HCT116 (cell line): ENCODE measurements around the gene TRIM45. TPM values are rescaled to one million over a fixed set of nuclear protein-coding genes. Genes with fewer than 3 reads are reported as not detected.

ENCODE experiments used
- ATAC-seq: fragments of 200-7000 bp; cut with Tn5 transposase; 2 replicates; pipeline ENCODE4 v1.9.1; 2020; ENCODE audit warnings: mild to moderate bottlenecking, moderate library complexity
- BruUV-seq: library from RNA; stranded (reverse); fragments of 400-500 nt; replicated peaks from 2 replicates; lab custom pipeline; 2021; lab: Mats Ljungman, UMichigan
- CTCF ChIA-PET: fragments of 300-600 bp; sonication (Branson Sonifier 250); formaldehyde crosslinking; loops from one replicate; lab custom pipeline; 2021; ENCODE audit warnings: antibody characterized with exemption; lab: Charles Lee
- POLR2A ChIA-PET: fragments of 300-600, 350-600 bp; sonication (Branson Sonifier 250); formaldehyde crosslinking; loops from one replicate; lab custom pipeline; 2021; ENCODE audit warnings: antibody characterized with exemption; lab: Charles Lee
- RAD21 ChIA-PET, 2 experiments: fragments of 300-600 bp; sonication (Branson Sonifier 250); formaldehyde crosslinking; loops; one replicate each; lab custom pipeline; 2023; ENCODE audit warnings: low total read pairs in 2 of 2; ENCODE audit not compliant: uncharacterized antibody in 2 of 2, unreplicated experiment in 2 of 2, low non-redundant PET in 1 of 2; lab: Charles Lee
- DNase-seq: peaks from one replicate; pipeline ENCODE4 v3.0.0-alpha.2; 2010; ENCODE audit warnings: low read depth, low spot score
- H2AFZ ChIP-seq: fragments of 200-600 bp; shearing (Covaris generic), sonication (generic); 2 replicates; pipeline ENCODE4 v1.6.1; 2017; ENCODE audit warnings: low read depth, mixed run types, mixed read lengths, antibody characterized with exemption, low read length; ENCODE audit not compliant: poor library complexity, severe bottlenecking
- H3K27ac ChIP-seq: 2 replicates; pipeline ENCODE4 v1.5.1; 2012; ENCODE audit warnings: low read depth, low read length
- H3K27me3 ChIP-seq: fragments of 200-600 bp; sonication (generic); 2 replicates; pipeline ENCODE4 v1.6.1; 2016; ENCODE audit warnings: mixed run types, low read length, mixed read lengths; ENCODE audit not compliant: insufficient read depth
- H3K36me3 ChIP-seq, 2 experiments: fragments of 200-500 bp in 1 of 2; fragments of 200-600 bp in 1 of 2; sonication (Bioruptor generic) in 1 of 2; sonication (generic) in 1 of 2; 2 replicates each; pipeline versions ENCODE4 v1.5.1 to v1.6.1; 2014 to 2016; ENCODE audit warnings: low read length in 2 of 2, inconsistent platforms in 1 of 2, mixed read lengths in 1 of 2, mixed run types in 1 of 2; ENCODE audit not compliant: insufficient read depth in 2 of 2, control insufficient read depth in 1 of 2
- H3K4me1 ChIP-seq, 2 experiments: fragments of 200-600 bp in 1 of 2; sonication (generic) in 1 of 2; 2 replicates each; pipeline versions ENCODE4 v1.5.1 to v1.6.1; 2012 to 2017; ENCODE audit warnings: low read length in 2 of 2, inconsistent platforms in 1 of 2, mild to moderate bottlenecking in 1 of 2, mixed read lengths in 1 of 2, mixed run types in 1 of 2, moderate library complexity in 1 of 2; ENCODE audit not compliant: insufficient read depth in 2 of 2, control insufficient read depth in 1 of 2
- H3K4me2 ChIP-seq: fragments of 200-600 bp; sonication (generic); 2 replicates; pipeline ENCODE4 v1.6.1; 2017; ENCODE audit warnings: mixed run types, low read length, mixed read lengths
- H3K4me3 ChIP-seq, 2 experiments: fragments of 200-600 bp in 1 of 2; sonication (generic) in 1 of 2; replicated peaks in 1 of 2; 2 replicates each; pipeline ENCODE4 v1.5.1; 2011 to 2016; ENCODE audit warnings: low read length in 2 of 2, control low read depth in 1 of 2, low read depth in 1 of 2, mild to moderate bottlenecking in 1 of 2, mixed read lengths in 1 of 2, mixed run types in 1 of 2
- H3K79me2 ChIP-seq: fragments of 200-600 bp; sonication (generic); 2 replicates; pipeline ENCODE4 v1.6.1; 2017; ENCODE audit warnings: mild to moderate bottlenecking, mixed run types, low read length, moderate library complexity, mixed read lengths; ENCODE audit not compliant: insufficient read depth
- H3K9ac ChIP-seq: fragments of 200-600 bp; sonication (generic); 2 replicates; pipeline ENCODE4 v1.6.1; 2016; ENCODE audit warnings: low read length, mixed read lengths
- H3K9me2 ChIP-seq: fragments of 200-600 bp; sonication (generic), shearing (Covaris generic); 2 replicates; pipeline ENCODE4 v1.6.1; 2017; ENCODE audit warnings: mixed run types, mild to moderate bottlenecking, moderate library complexity; ENCODE audit not compliant: insufficient read depth
- H3K9me3 ChIP-seq, 2 experiments: fragments of 200-500 bp in 1 of 2; fragments of 200-600 bp in 1 of 2; sonication (Bioruptor generic) in 1 of 2; sonication (generic) in 1 of 2; 2 replicates each; pipeline ENCODE4 v1.6.1; 2014 to 2017; ENCODE audit warnings: low read length in 2 of 2, mixed read lengths in 2 of 2, inconsistent platforms in 1 of 2, low read depth in 1 of 2, mild to moderate bottlenecking in 1 of 2, mixed run types in 1 of 2, moderate library complexity in 1 of 2; ENCODE audit not compliant: control insufficient read depth in 1 of 2, insufficient read depth in 1 of 2
- H4K20me1 ChIP-seq: fragments of 200-600 bp; sonication (generic), shearing (Covaris generic); 2 replicates; pipeline ENCODE4 v1.6.1; 2017; ENCODE audit warnings: mixed run types, mild to moderate bottlenecking, moderate library complexity; ENCODE audit not compliant: insufficient read depth
- CBX3 ChIP-seq: IDR thresholded peaks from 2 replicates; pipeline ENCODE4 v1.6.1; 2012; ENCODE audit warnings: low read depth
- EGR1 ChIP-seq: IDR thresholded peaks from 2 replicates; pipeline ENCODE4 v1.6.1; 2012; ENCODE audit warnings: low read depth
- ELF1 ChIP-seq: IDR thresholded peaks from 2 replicates; pipeline ENCODE4 v1.6.1; 2012; ENCODE audit warnings: low read depth, borderline replicate concordance
- FOSL1 ChIP-seq: IDR thresholded peaks from 2 replicates; pipeline ENCODE4 v1.6.1; 2012; ENCODE audit warnings: low read depth
- POLR2A ChIP-seq: IDR thresholded peaks from 2 replicates; pipeline ENCODE4 v1.7.0; 2011; ENCODE audit warnings: borderline replicate concordance; ENCODE audit not compliant: insufficient read depth, insufficient read length; ENCODE audit errors: extremely low read depth
- POLR2AphosphoS5 ChIP-seq: IDR thresholded peaks from 2 replicates; pipeline ENCODE4 v1.6.1; 2011; ENCODE audit warnings: mild to moderate bottlenecking, low read depth, low read length, moderate library complexity
- RAD21 ChIP-seq: IDR thresholded peaks from 2 replicates; pipeline ENCODE4 v1.6.1; 2012; ENCODE audit warnings: low read depth, mild to moderate bottlenecking
- SIN3A ChIP-seq: IDR thresholded peaks from 2 replicates; pipeline ENCODE4 v1.6.1; 2012; ENCODE audit warnings: low read depth
- SP1 ChIP-seq: IDR thresholded peaks from 2 replicates; pipeline ENCODE4 v1.6.1; 2012; ENCODE audit warnings: low read depth
- TCF7L2 ChIP-seq: IDR thresholded peaks from 2 replicates; pipeline ENCODE4 v1.7.0; 2011; ENCODE audit warnings: borderline replicate concordance, inconsistent platforms; ENCODE audit not compliant: insufficient read depth, insufficient read length; ENCODE audit errors: extremely low read depth
- ZBTB33 ChIP-seq: IDR thresholded peaks from 2 replicates; pipeline ENCODE4 v1.6.1; 2011; ENCODE audit warnings: mild to moderate bottlenecking, low read length, moderate library complexity; ENCODE audit not compliant: insufficient replicate concordance; ENCODE audit errors: extremely low read depth
- ZFX ChIP-seq: fragments of 450-650 bp; IDR thresholded peaks from 2 replicates; pipeline ENCODE4 v1.6.1; 2017
- ZNF274 ChIP-seq: fragments of 200-500 bp; sonication (Bioruptor generic); IDR thresholded peaks from 2 replicates; pipeline ENCODE4 v1.6.1; 2014; ENCODE audit warnings: mild to moderate bottlenecking, low read depth, low read length, inconsistent platforms
- intact Hi-C: fragments of 100-400 bp; cut with micrococcal nuclease; formaldehyde crosslinking; loops from 2 replicates; pipeline ENCODE4 v1.10.0; 2022
- total RNA-seq: library from RNA; stranded (reverse); gene quantifications from one replicate; pipeline ENCODE4 v1.2.1, GENCODE V29; 2021; ENCODE audit not compliant: unreplicated experiment
- TF ChIP-seq, protein P1 (sequence below): IDR thresholded peaks from 2 replicates; pipeline ENCODE4 v1.6.1; 2012
- TF ChIP-seq, protein P2 (sequence below): IDR thresholded peaks from 2 replicates; pipeline ENCODE4 v1.6.1; 2012

Gene TRIM45
- total RNA-seq, 1 experiment from 2014 or later = 3.5 TPM

DNA sequence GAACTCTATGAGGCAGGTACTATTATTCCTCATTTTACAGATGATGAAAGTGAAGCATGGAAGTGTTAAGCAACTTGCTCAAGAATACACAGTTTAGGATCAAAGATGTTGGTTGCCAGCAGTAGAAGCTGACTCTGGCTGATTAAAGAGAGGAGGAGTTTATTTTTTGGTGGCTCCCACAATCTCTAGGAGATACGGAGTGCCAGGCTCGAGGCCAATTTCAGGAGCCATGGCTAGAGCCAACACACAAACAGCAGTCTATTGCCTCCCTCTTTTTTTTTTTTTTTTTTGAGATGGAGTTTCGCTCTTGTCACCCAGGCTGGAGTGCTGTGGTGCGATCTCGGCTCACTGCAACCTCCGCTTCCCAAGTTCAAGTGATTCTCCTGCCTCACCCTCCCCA, 41.8 kb downstream of the TRIM45 start:
- no peak for ATAC-seq
- no peak overlapping the region for H3K4me3 ChIP-seq
- no peak overlapping the region for H3K27ac ChIP-seq
- ChIA-PET POLR2A (no interaction called here), RAD21 (no interaction called here), CTCF (no interaction called here)
- BruUV-seq = no TSS peak
- no peaks in the 10 kb centered on the region for H3K27me3 ChIP-seq
- no peaks in the 10 kb centered on the region for H4K20me1 ChIP-seq
- H3K9me2 ChIP-seq = no peaks in the 10 kb centered on the region
- no peaks in the 10 kb centered on the region for H3K9me3 ChIP-seq
- no peak for DNase-seq
- no peak overlapping the region for H2AFZ ChIP-seq
- no peaks in the 10 kb centered on the region for H3K79me2 ChIP-seq
- peaks cover 38 to 49% of the 10 kb centered on the region in 2 experiments for H3K36me3 ChIP-seq
- intact Hi-C loops = no loop called here
- no peak overlapping the region for H3K4me2 ChIP-seq
- no peak for TF ChIP-seq POLR2A
- TF ChIP-seq, protein P1, sequence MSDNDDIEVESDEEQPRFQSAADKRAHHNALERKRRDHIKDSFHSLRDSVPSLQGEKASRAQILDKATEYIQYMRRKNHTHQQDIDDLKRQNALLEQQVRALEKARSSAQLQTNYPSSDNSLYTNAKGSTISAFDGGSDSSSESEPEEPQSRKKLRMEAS = no peak
- no peak for TF ChIP-seq SIN3A
- TF ChIP-seq EGR1 = no peak
- TF ChIP-seq, protein P2, sequence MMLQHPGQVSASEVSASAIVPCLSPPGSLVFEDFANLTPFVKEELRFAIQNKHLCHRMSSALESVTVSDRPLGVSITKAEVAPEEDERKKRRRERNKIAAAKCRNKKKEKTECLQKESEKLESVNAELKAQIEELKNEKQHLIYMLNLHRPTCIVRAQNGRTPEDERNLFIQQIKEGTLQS = no peak
- TF ChIP-seq ZBTB33 = no peak
- TF ChIP-seq TCF7L2 = no peak
- TF ChIP-seq CBX3 = no peak
- no peak for TF ChIP-seq ELF1
- no peak for TF ChIP-seq SP1
- no peak for TF ChIP-seq ZNF274
- TF ChIP-seq ZFX = no peak
- TF ChIP-seq FOSL1 = no peak
- TF ChIP-seq POLR2AphosphoS5 = no peak
- no peak for TF ChIP-seq RAD21
- peaks cover 0 to 8% of the 10 kb centered on the region in 2 experiments; a peak in 2 of 4 replicates for H3K4me1 ChIP-seq
- H3K9ac ChIP-seq = no peak overlapping the region
